ENCODE measurements around the gene PAX5.
A peak's percentile ranks its signal among the peaks of the same experiment; 100 is the strongest.

PAX5 gene

GRCh38 chr9:36855448-36856315 lies 178.4 kb downstream of the PAX5 start:
- DNase-seq (ENCODE audit: low spot score), result no peak

GRCh38 chr9:36854751-36855150 lies 179.3 kb downstream of the PAX5 start:
- DNase-seq (ENCODE audit: low spot score), result no peak

- no peak for DNase-seq (ENCODE audit: low spot score)
These were observed 180.0 kb downstream of the PAX5 start for GRCh38 chr9:36854034-36854433.

- no peak for DNase-seq (ENCODE audit: low spot score)
These were observed 180.8 kb downstream of the PAX5 start for GRCh38 chr9:36853233-36853632.

GRCh38 chr9:36849943-36850342 lies 184.1 kb downstream of the PAX5 start:
- DNase-seq (ENCODE audit: low spot score), result no peak

- no peak for DNase-seq (ENCODE audit: low spot score)
These were observed 185.1 kb downstream of the PAX5 start for GRCh38 chr9:36848946-36849345.

GRCh38 chr9:36847781-36848673 lies 186.0 kb downstream of the PAX5 start:
- peak; percentile 49 for DNase-seq (ENCODE audit: low spot score)

GRCh38 chr9:36846621-36847020 lies 187.4 kb downstream of the PAX5 start:
- no peak for DNase-seq (ENCODE audit: low spot score)

- no peak for DNase-seq (ENCODE audit: low spot score)
These were observed 188.2 kb downstream of the PAX5 start for GRCh38 chr9:36845844-36846243.

- no peak for DNase-seq (ENCODE audit: low spot score)
These were observed 189.1 kb downstream of the PAX5 start for GRCh38 chr9:36844961-36845360.

- no peak for DNase-seq (ENCODE audit: low spot score)
These were observed 190.1 kb downstream of the PAX5 start for GRCh38 chr9:36843964-36844363.

- no peak for DNase-seq (ENCODE audit: low spot score)
These were observed 191.2 kb downstream of the PAX5 start for GRCh38 chr9:36842560-36843530.

- no peak for DNase-seq (ENCODE audit: low spot score)
These were observed 193.1 kb downstream of the PAX5 start for GRCh38 chr9:36840898-36841536.

GRCh38 chr9:36839131-36839885 lies 194.8 kb downstream of the PAX5 start:
- DNase-seq (ENCODE audit: low spot score), result no peak

- no peak for DNase-seq (ENCODE audit: low spot score)
These were observed 196.3 kb downstream of the PAX5 start for GRCh38 chr9:36837431-36838405.

- DNase-seq (ENCODE audit: low spot score), result no peak
These were observed 197.6 kb downstream of the PAX5 start for GRCh38 chr9:36836486-36836885.

GRCh38 chr9:36835271-36835996 lies 198.6 kb downstream of the PAX5 start:
- DNase-seq (ENCODE audit: low spot score), result no peak

GRCh38 chr9:36834736-36835135 lies 199.3 kb downstream of the PAX5 start:
- DNase-seq (ENCODE audit: low spot score), result no peak

GRCh38 chr9:36833954-36834353 lies 200.1 kb downstream of the PAX5 start:
- DNase-seq (ENCODE audit: low spot score), result no peak
